Endothelial cell of umbilical vein (primary cell): ENCODE data around the gene RNF112. TPM values are rescaled to one million over a fixed set of nuclear protein-coding genes. Genes with fewer than 3 reads are reported as not detected.

Experiments used
- BruUV-seq: library from RNA; stranded (reverse); fragments of 400-500 nt; replicated peaks from 2 replicates; lab custom pipeline; 2021; lab: Mats Ljungman, UMichigan
- CTCF ChIA-PET: fragments of 300-600, 350-600 bp; sonication (Branson Sonifier 250); formaldehyde crosslinking; loops from one replicate; lab custom pipeline; 2021; ENCODE audit warnings: antibody characterized with exemption, inconsistent platforms; lab: Charles Lee
- POLR2A ChIA-PET: fragments of 300-600, 350-600 bp; sonication (Branson Sonifier 250); formaldehyde crosslinking; loops from one replicate; lab custom pipeline; 2021; ENCODE audit warnings: antibody characterized with exemption, inconsistent platforms; lab: Charles Lee
- DNase-seq: peaks from one replicate; pipeline ENCODE4 v3.0.0-alpha.2; 2011; ENCODE audit warnings: low read depth, low spot score
- FAIRE-seq: peaks from 2 replicates; lab custom pipeline; 2011; peaks lifted over from hg19 to GRCh38; lab: Jason Lieb, UNC
- H2AFZ ChIP-seq: 2 replicates; pipeline ENCODE4 v1.6.0; 2012; ENCODE audit warnings: low read depth, low read length, control low read depth, inconsistent platforms
- H3K27ac ChIP-seq: 2 replicates; pipeline ENCODE4 v1.5.1; 2011; ENCODE audit warnings: low read depth, mild to moderate bottlenecking, control low read depth, low read length, moderate library complexity; ENCODE audit not compliant: insufficient read depth
- H3K27me3 ChIP-seq, 2 experiments: 2 replicates each; pipeline versions ENCODE4 v1.6.0 to v1.6.1; 2011; ENCODE audit warnings: low read length in 2 of 2, mixed read lengths in 1 of 2; ENCODE audit not compliant: control insufficient read depth in 2 of 2, insufficient read depth in 2 of 2
- H3K36me3 ChIP-seq, 2 experiments: 2 replicates in 1 of 2; 3 replicates in 1 of 2; pipeline ENCODE4 v1.5.1; 2011; ENCODE audit warnings: low read length in 2 of 2, mild to moderate bottlenecking in 1 of 2, moderate library complexity in 1 of 2; ENCODE audit not compliant: control insufficient read depth in 2 of 2, insufficient read depth in 2 of 2; ENCODE audit errors: extremely low read depth in 1 of 2
- H3K4me1 ChIP-seq: 3 replicates; pipeline ENCODE4 v1.5.1; 2011; ENCODE audit warnings: mild to moderate bottlenecking, low read length; ENCODE audit not compliant: control insufficient read depth, insufficient read depth; ENCODE audit errors: extremely low read depth
- H3K4me2 ChIP-seq: 2 replicates; pipeline ENCODE4 v1.6.1; 2011; ENCODE audit warnings: low read length, control low read depth, mixed read lengths; ENCODE audit not compliant: insufficient read depth
- H3K4me3 ChIP-seq, 3 experiments: fragments of 200-600 bp in 1 of 3; sonication (generic), shearing (Covaris generic) in 1 of 3; replicated peaks in 1 of 3; 2 replicates each; pipeline ENCODE4 v1.5.1; 2011 to 2016; ENCODE audit warnings: control low read depth in 3 of 3, low read length in 3 of 3, mild to moderate bottlenecking in 2 of 3, inconsistent platforms in 1 of 3, low read depth in 1 of 3, moderate library complexity in 1 of 3; ENCODE audit not compliant: insufficient read depth in 1 of 3
- H3K79me2 ChIP-seq: 2 replicates; pipeline ENCODE4 v1.6.0; 2012; ENCODE audit warnings: low read length, inconsistent platforms; ENCODE audit not compliant: control insufficient read depth, insufficient read depth
- H3K9ac ChIP-seq: replicated peaks from 2 replicates; pipeline ENCODE3; 2011; ENCODE audit warnings: low read length, control low read depth; ENCODE audit not compliant: insufficient read depth; ENCODE audit errors: extremely low read depth
- H3K9me1 ChIP-seq: replicated peaks from 3 replicates; pipeline ENCODE4 v1.6.0; 2011; ENCODE audit warnings: mild to moderate bottlenecking, low read length; ENCODE audit not compliant: control insufficient read depth, insufficient read depth; ENCODE audit errors: extremely low read depth
- H3K9me3 ChIP-seq: replicated peaks from 2 replicates; pipeline ENCODE4 v1.5.1; 2012; ENCODE audit warnings: low read length, inconsistent platforms; ENCODE audit not compliant: control insufficient read depth, insufficient read depth
- H4K20me1 ChIP-seq: replicated peaks from 2 replicates; pipeline ENCODE3; 2011; ENCODE audit warnings: mild to moderate bottlenecking, low read length; ENCODE audit not compliant: control insufficient read depth, insufficient read depth; ENCODE audit errors: extremely low read depth
- EZH2 ChIP-seq: IDR thresholded peaks from 2 replicates; pipeline ENCODE4 v1.6.1; 2012; ENCODE audit warnings: borderline replicate concordance, low read depth, mild to moderate bottlenecking, moderate library complexity, low read length, inconsistent platforms; ENCODE audit not compliant: severe bottlenecking
- FOS ChIP-seq: IDR thresholded peaks from 2 replicates; pipeline ENCODE4 v1.6.1; 2011; ENCODE audit warnings: mild to moderate bottlenecking, low read length, moderate library complexity, borderline replicate concordance; ENCODE audit not compliant: insufficient read depth
- GATA2 ChIP-seq: IDR thresholded peaks from 2 replicates; pipeline ENCODE4 v1.7.0; 2011; ENCODE audit warnings: low read depth, mild to moderate bottlenecking, moderate library complexity, mixed read lengths, low read length; ENCODE audit not compliant: insufficient read length, insufficient read depth
- JUN ChIP-seq: IDR thresholded peaks from 2 replicates; pipeline ENCODE4 v1.6.1; 2011; ENCODE audit warnings: borderline replicate concordance, low read depth; ENCODE audit not compliant: insufficient read length, insufficient read depth
- MYC ChIP-seq: IDR thresholded peaks from one replicate; pipeline ENCODE4 v1.6.1; 2011; ENCODE audit warnings: mild to moderate bottlenecking, low read depth, low read length
- POLR2A ChIP-seq: IDR thresholded peaks from 2 replicates; pipeline ENCODE4 v1.6.1; 2012; ENCODE audit warnings: low read depth, mild to moderate bottlenecking, control low read depth, low read length
- POLR2AphosphoS5 ChIP-seq: IDR thresholded peaks from 2 replicates; pipeline ENCODE4 v1.6.1; 2012; ENCODE audit warnings: low read depth, mild to moderate bottlenecking, control low read depth, low read length, moderate library complexity; ENCODE audit not compliant: insufficient read depth
- dilution Hi-C: fragments of 300-500 bp; cut with MboI; formaldehyde crosslinking; loops from one replicate; pipeline ENCODE4 v1.15.0; 2019; ENCODE audit warnings: low sequenced_read_pairs; ENCODE audit not compliant: extremely low pct_ligation_motif_present
- intact Hi-C: fragments of 100-400 bp; cut with micrococcal nuclease; formaldehyde crosslinking; loops from one replicate; pipeline ENCODE4 v1.10.0; 2022
- polyA plus RNA-seq, 4 experiments: library from polyadenylated mRNA; depleted of rRNA in 3 of 4; stranded (reverse) in 3 of 4; unstranded in 1 of 4; fragments of >200 nt; gene quantifications; 2 replicates each; pipeline versions ENCODE4 v1.2.1 to v1.2.3, GENCODE V29; 2011 to 2012; ENCODE audit warnings: missing spikeins in 1 of 4
- total RNA-seq: library from RNA; stranded (reverse); gene quantifications from 2 replicates; pipeline ENCODE4 v1.2.3, GENCODE V29; 2021
- TF ChIP-seq, protein P1 (sequence below), 2 donors: IDR thresholded peaks; 1 replicate in 1 of 2; 2 replicates in 1 of 2; pipeline ENCODE4 v1.5.1; 2011; ENCODE audit warnings: low read length in 2 of 2, mild to moderate bottlenecking in 2 of 2, moderate library complexity in 2 of 2, control low read depth in 1 of 2, inconsistent platforms in 1 of 2, low read depth in 1 of 2; ENCODE audit not compliant: insufficient read depth in 1 of 2; ENCODE audit errors: extremely low read depth in 1 of 2
- TF ChIP-seq, protein P2 (sequence below): IDR thresholded peaks from 2 replicates; pipeline ENCODE4 v1.6.1; 2011; ENCODE audit not compliant: insufficient read depth, insufficient read length

Gene RNF112
- total and polyA plus RNA-seq, 2 donors (not counting 3 experiments of a cell fraction or from before 2014, with no cell fraction given): 0.06 to 0.11 TPM

- TF ChIP-seq POLR2A (no peak), MYC (no peak), POLR2AphosphoS5 (no peak), GATA2 (no peak), EZH2 (no peak), FOS (no peak), JUN (no peak)
- TF ChIP-seq, protein P1, sequence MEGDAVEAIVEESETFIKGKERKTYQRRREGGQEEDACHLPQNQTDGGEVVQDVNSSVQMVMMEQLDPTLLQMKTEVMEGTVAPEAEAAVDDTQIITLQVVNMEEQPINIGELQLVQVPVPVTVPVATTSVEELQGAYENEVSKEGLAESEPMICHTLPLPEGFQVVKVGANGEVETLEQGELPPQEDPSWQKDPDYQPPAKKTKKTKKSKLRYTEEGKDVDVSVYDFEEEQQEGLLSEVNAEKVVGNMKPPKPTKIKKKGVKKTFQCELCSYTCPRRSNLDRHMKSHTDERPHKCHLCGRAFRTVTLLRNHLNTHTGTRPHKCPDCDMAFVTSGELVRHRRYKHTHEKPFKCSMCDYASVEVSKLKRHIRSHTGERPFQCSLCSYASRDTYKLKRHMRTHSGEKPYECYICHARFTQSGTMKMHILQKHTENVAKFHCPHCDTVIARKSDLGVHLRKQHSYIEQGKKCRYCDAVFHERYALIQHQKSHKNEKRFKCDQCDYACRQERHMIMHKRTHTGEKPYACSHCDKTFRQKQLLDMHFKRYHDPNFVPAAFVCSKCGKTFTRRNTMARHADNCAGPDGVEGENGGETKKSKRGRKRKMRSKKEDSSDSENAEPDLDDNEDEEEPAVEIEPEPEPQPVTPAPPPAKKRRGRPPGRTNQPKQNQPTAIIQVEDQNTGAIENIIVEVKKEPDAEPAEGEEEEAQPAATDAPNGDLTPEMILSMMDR (IDR thresholded peaks at IDR 0.05; ENCODE audit: extremely low read depth in 1 of 2, insufficient read depth in 1 of 2, low read depth in 1 of 2, low read length in 2 of 2): no peak
- TF ChIP-seq, protein P2, sequence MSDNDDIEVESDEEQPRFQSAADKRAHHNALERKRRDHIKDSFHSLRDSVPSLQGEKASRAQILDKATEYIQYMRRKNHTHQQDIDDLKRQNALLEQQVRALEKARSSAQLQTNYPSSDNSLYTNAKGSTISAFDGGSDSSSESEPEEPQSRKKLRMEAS: no peak
- H3K9me1 ChIP-seq: no peaks in the 10 kb centered on the region
- H3K9me3 ChIP-seq: no peaks in the 10 kb centered on the region
- dilution Hi-C loops (no loop called here), intact Hi-C loops (no loop called here)
- no peak overlapping the region for H2AFZ ChIP-seq
- no peak for FAIRE-seq
- no peak overlapping the region for H3K4me3 ChIP-seq
- H3K79me2 ChIP-seq: no peaks in the 10 kb centered on the region
- H3K4me1 ChIP-seq: no peaks in the 10 kb centered on the region
- H4K20me1 ChIP-seq: no peaks in the 10 kb centered on the region
- H3K36me3 ChIP-seq: no peaks in the 10 kb centered on the region
- no peak overlapping the region for H3K27ac ChIP-seq
- DNase-seq: no peak
- no peaks in the 10 kb centered on the region for H3K27me3 ChIP-seq
- ChIA-PET POLR2A (no interaction called here), CTCF (no interaction called here)
- no peak overlapping the region for H3K4me2 ChIP-seq
- BruUV-seq: no TSS peak
- H3K9ac ChIP-seq: no peak overlapping the region
Observed at GRCh38 chr17:19404264-19404663, 6.8 kb upstream of the RNF112 start.
